Activated CD4-positive, alpha-beta memory T cell treated with anti-CD3 and anti-CD28 coated beads for 36 hours (primary cell): ENCODE results near the gene LINC01488. TPM values are rescaled to one million over a fixed set of nuclear protein-coding genes. Genes with fewer than 3 reads are reported as not detected.

Experiments
- CTCF ChIA-PET: fragments of 350-600 bp; sonication (Branson Sonifier 250); formaldehyde crosslinking; loops from one replicate; lab custom pipeline; 2021; ENCODE audit warnings: antibody characterized with exemption, inconsistent platforms; lab: Charles Lee
- POLR2A ChIA-PET: fragments of 350-600 bp; sonication (Branson Sonifier 250); formaldehyde crosslinking; loops from one replicate; lab custom pipeline; 2021; ENCODE audit warnings: antibody characterized with exemption; lab: Charles Lee
- DNase-seq: peaks from one replicate; pipeline ENCODE4 v3.0.0-alpha.2; 2020
- H3K27ac Mint-ChIP-seq: one replicate; pipeline ENCODE4 v1.8.0; 2021; ENCODE audit warnings: mixed read lengths
- H3K27me3 Mint-ChIP-seq: one replicate; pipeline ENCODE4 v1.8.0; 2021; ENCODE audit warnings: mixed read lengths
- H3K36me3 Mint-ChIP-seq: one replicate; pipeline ENCODE4 v1.8.0; 2021; ENCODE audit warnings: mixed read lengths
- H3K4me1 Mint-ChIP-seq: one replicate; pipeline ENCODE4 v1.8.0; 2021; ENCODE audit warnings: low read depth, mixed read lengths
- H3K4me3 Mint-ChIP-seq: one replicate; pipeline ENCODE4 v1.8.0; 2021; ENCODE audit warnings: mild to moderate bottlenecking, mixed read lengths
- H3K9me3 Mint-ChIP-seq: one replicate; pipeline ENCODE4 v1.8.0; 2021; ENCODE audit warnings: mixed read lengths
- intact Hi-C: fragments of 100-400 bp; cut with micrococcal nuclease; formaldehyde crosslinking; loops from one replicate; pipeline ENCODE4 v1.15.1; 2023
- total RNA-seq, 2 experiments: library from RNA; stranded (reverse); gene quantifications; one replicate each; pipeline ENCODE4 v1.2.3, GENCODE V29; 2021

The LINC01488 gene
- total RNA-seq, 2 experiments from 2014 or later = not detected

GRCh38 chr11:69448471-69449284 lies 32.8 kb upstream of the LINC01488 start:
- intact Hi-C loops = no loop called here
- Mint-ChIP-seq H3K27me3 (peaks cover 34% of the 10 kb centered on the region), H3K36me3 (no peaks in the 10 kb centered on the region), H3K9me3 (no peaks in the 10 kb centered on the region), H3K4me3 (no peak overlapping the region), H3K27ac (no peak overlapping the region), H3K4me1 (peaks cover 9% of the 10 kb centered on the region)
- CTCF ChIA-PET = interaction anchor here (1.1 kb wide), 1 partner anchor 9 kb away, joined by 3 read pairs; no protein-coding TSS in a partner anchor
- no peak for DNase-seq
- POLR2A ChIA-PET = no interaction called here

GRCh38 chr11:69449320-69450063 lies 32.0 kb upstream of the LINC01488 start:
- H3K27ac Mint-ChIP-seq = no peak overlapping the region
- DNase-seq = no peak
- no peaks in the 10 kb centered on the region for H3K9me3 Mint-ChIP-seq
- peaks cover 33% of the 10 kb centered on the region for H3K27me3 Mint-ChIP-seq
- H3K36me3 Mint-ChIP-seq = no peaks in the 10 kb centered on the region
- ChIA-PET CTCF (no interaction called here), POLR2A (no interaction called here)
- intact Hi-C loops = no loop called here
- no peak overlapping the region for H3K4me3 Mint-ChIP-seq
- H3K4me1 Mint-ChIP-seq = peaks cover under 1% of the 10 kb centered on the region

- intact Hi-C loops = no loop called here
- POLR2A ChIA-PET = no interaction called here
- H3K4me1 Mint-ChIP-seq = no peaks in the 10 kb centered on the region
These were observed 31.2 kb upstream of the LINC01488 start for GRCh38 chr11:69450064-69450856.

GRCh38 chr11:69450857-69451220 lies 30.6 kb upstream of the LINC01488 start:
- H3K4me1 Mint-ChIP-seq = no peaks in the 10 kb centered on the region
- H3K9me3 Mint-ChIP-seq = no peaks in the 10 kb centered on the region
- H3K36me3 Mint-ChIP-seq = no peaks in the 10 kb centered on the region
- intact Hi-C loops = no loop called here
- H3K27me3 Mint-ChIP-seq = peaks cover 28% of the 10 kb centered on the region
- ChIA-PET POLR2A (no interaction called here), CTCF (no interaction called here)
- no peak for DNase-seq
- no peak overlapping the region for H3K27ac Mint-ChIP-seq
- no peak overlapping the region for H3K4me3 Mint-ChIP-seq

More at GRCh38 chr11:69450064-69450856, 31.2 kb upstream of the LINC01488 start:
- Mint-ChIP-seq H3K27ac (no peak overlapping the region), H3K27me3 (peaks cover 32% of the 10 kb centered on the region), H3K36me3 (no peaks in the 10 kb centered on the region), H3K4me3 (no peak overlapping the region), H3K9me3 (no peaks in the 10 kb centered on the region)
- CTCF ChIA-PET = no interaction called here
- DNase-seq = no peak

GRCh38 chr11:69451289-69451688 lies 30.2 kb upstream of the LINC01488 start:
- CTCF ChIA-PET = no interaction called here
- H3K27ac Mint-ChIP-seq = no peak overlapping the region
- H3K27me3 Mint-ChIP-seq = peaks cover 25% of the 10 kb centered on the region
- no peak overlapping the region for H3K4me3 Mint-ChIP-seq
- intact Hi-C loops = no loop called here
- no peaks in the 10 kb centered on the region for H3K4me1 Mint-ChIP-seq
- POLR2A ChIA-PET = no interaction called here
- DNase-seq = no peak
- no peaks in the 10 kb centered on the region for H3K36me3 Mint-ChIP-seq
- H3K9me3 Mint-ChIP-seq = peaks cover 1% of the 10 kb centered on the region

GRCh38 chr11:69452206-69452987 lies 29.1 kb upstream of the LINC01488 start:
- H3K27ac Mint-ChIP-seq = no peak overlapping the region
- H3K4me1 Mint-ChIP-seq = no peaks in the 10 kb centered on the region
- peaks cover 12% of the 10 kb centered on the region for H3K9me3 Mint-ChIP-seq
- DNase-seq = no peak
- POLR2A ChIA-PET = no interaction called here
- intact Hi-C loops = no loop called here
- H3K36me3 Mint-ChIP-seq = no peaks in the 10 kb centered on the region
- H3K4me3 Mint-ChIP-seq = no peak overlapping the region
- peaks cover 24% of the 10 kb centered on the region for H3K27me3 Mint-ChIP-seq
- CTCF ChIA-PET = no interaction called here

- ChIA-PET POLR2A (no interaction called here), CTCF (no interaction called here)
- intact Hi-C loops = no loop called here
- H3K36me3 Mint-ChIP-seq = no peaks in the 10 kb centered on the region
- DNase-seq = no peak
- H3K9me3 Mint-ChIP-seq = peaks cover 19% of the 10 kb centered on the region
- no peak overlapping the region for H3K4me3 Mint-ChIP-seq
- no peak overlapping the region for H3K27ac Mint-ChIP-seq
- no peaks in the 10 kb centered on the region for H3K4me1 Mint-ChIP-seq
- peaks cover 22% of the 10 kb centered on the region for H3K27me3 Mint-ChIP-seq
These were observed 28.3 kb upstream of the LINC01488 start for GRCh38 chr11:69453151-69453550.

GRCh38 chr11:69454018-69454417 lies 27.4 kb upstream of the LINC01488 start:
- Mint-ChIP-seq H3K36me3 (no peaks in the 10 kb centered on the region), H3K9me3 (peaks cover 19% of the 10 kb centered on the region), H3K27me3 (peaks cover 17% of the 10 kb centered on the region), H3K27ac (no peak overlapping the region), H3K4me1 (no peaks in the 10 kb centered on the region), H3K4me3 (no peak overlapping the region)
- POLR2A ChIA-PET = no interaction called here
- intact Hi-C loops = no loop called here
- CTCF ChIA-PET = no interaction called here
- DNase-seq = no peak

- H3K27me3 Mint-ChIP-seq = peaks cover 16% of the 10 kb centered on the region
- ChIA-PET POLR2A (no interaction called here), CTCF (no interaction called here)
- H3K27ac Mint-ChIP-seq = no peak overlapping the region
- no peaks in the 10 kb centered on the region for H3K4me1 Mint-ChIP-seq
- DNase-seq = no peak
- intact Hi-C loops = no loop called here
- H3K4me3 Mint-ChIP-seq = no peak overlapping the region
- H3K36me3 Mint-ChIP-seq = peaks cover 3% of the 10 kb centered on the region
- peaks cover 28% of the 10 kb centered on the region for H3K9me3 Mint-ChIP-seq
These were observed 25.5 kb upstream of the LINC01488 start for GRCh38 chr11:69455969-69456368.

- no peak overlapping the region for H3K27ac Mint-ChIP-seq
These were observed 24.8 kb upstream of the LINC01488 start for GRCh38 chr11:69456712-69457111.

GRCh38 chr11:69459848-69460539 lies 21.5 kb upstream of the LINC01488 start:
- Mint-ChIP-seq H3K27ac (no peak overlapping the region), H3K27me3 (peaks cover 11% of the 10 kb centered on the region), H3K4me1 (no peaks in the 10 kb centered on the region), H3K36me3 (peaks cover 3% of the 10 kb centered on the region), H3K4me3 (no peak overlapping the region), H3K9me3 (peaks cover 35% of the 10 kb centered on the region)
- POLR2A ChIA-PET = no interaction called here
- CTCF ChIA-PET = no interaction called here
- DNase-seq = no peak
- intact Hi-C loops = no loop called here

More at GRCh38 chr11:69456712-69457111, 24.8 kb upstream of the LINC01488 start:
- intact Hi-C loops = no loop called here
- Mint-ChIP-seq H3K9me3 (peaks cover 35% of the 10 kb centered on the region), H3K4me1 (no peaks in the 10 kb centered on the region), H3K36me3 (peaks cover 3% of the 10 kb centered on the region), H3K27me3 (peaks cover 15% of the 10 kb centered on the region), H3K4me3 (no peak overlapping the region)
- ChIA-PET CTCF (no interaction called here), POLR2A (no interaction called here)
- DNase-seq = no peak
